Endothelial cell of umbilical vein (primary cell): Measurements from ENCODE around the gene PF4V1. TPM values are rescaled to one million over a fixed set of nuclear protein-coding genes. Genes with fewer than 3 reads are reported as not detected.

Experiments used
- BruUV-seq: library from RNA; stranded (reverse); fragments of 400-500 nt; replicated peaks from 2 replicates; lab custom pipeline; 2021; lab: Mats Ljungman, UMichigan
- CTCF ChIA-PET: fragments of 300-600, 350-600 bp; sonication (Branson Sonifier 250); formaldehyde crosslinking; loops from one replicate; lab custom pipeline; 2021; ENCODE audit warnings: antibody characterized with exemption, inconsistent platforms; lab: Charles Lee
- POLR2A ChIA-PET: fragments of 300-600, 350-600 bp; sonication (Branson Sonifier 250); formaldehyde crosslinking; loops from one replicate; lab custom pipeline; 2021; ENCODE audit warnings: antibody characterized with exemption, inconsistent platforms; lab: Charles Lee
- DNase-seq: peaks from one replicate; pipeline ENCODE4 v3.0.0-alpha.2; 2011; ENCODE audit warnings: low read depth, low spot score
- FAIRE-seq: peaks from 2 replicates; lab custom pipeline; 2011; peaks lifted over from hg19 to GRCh38; lab: Jason Lieb, UNC
- H2AFZ ChIP-seq: 2 replicates; pipeline ENCODE4 v1.6.0; 2012; ENCODE audit warnings: low read depth, low read length, control low read depth, inconsistent platforms
- H3K27ac ChIP-seq: 2 replicates; pipeline ENCODE4 v1.5.1; 2011; ENCODE audit warnings: low read depth, mild to moderate bottlenecking, control low read depth, low read length, moderate library complexity; ENCODE audit not compliant: insufficient read depth
- H3K27me3 ChIP-seq, 2 experiments: 2 replicates each; pipeline versions ENCODE4 v1.6.0 to v1.6.1; 2011; ENCODE audit warnings: low read length in 2 of 2, mixed read lengths in 1 of 2; ENCODE audit not compliant: control insufficient read depth in 2 of 2, insufficient read depth in 2 of 2
- H3K36me3 ChIP-seq, 2 experiments: 2 replicates in 1 of 2; 3 replicates in 1 of 2; pipeline ENCODE4 v1.5.1; 2011; ENCODE audit warnings: low read length in 2 of 2, mild to moderate bottlenecking in 1 of 2, moderate library complexity in 1 of 2; ENCODE audit not compliant: control insufficient read depth in 2 of 2, insufficient read depth in 2 of 2; ENCODE audit errors: extremely low read depth in 1 of 2
- H3K4me1 ChIP-seq: 3 replicates; pipeline ENCODE4 v1.5.1; 2011; ENCODE audit warnings: mild to moderate bottlenecking, low read length; ENCODE audit not compliant: control insufficient read depth, insufficient read depth; ENCODE audit errors: extremely low read depth
- H3K4me2 ChIP-seq: 2 replicates; pipeline ENCODE4 v1.6.1; 2011; ENCODE audit warnings: low read length, control low read depth, mixed read lengths; ENCODE audit not compliant: insufficient read depth
- H3K4me3 ChIP-seq, 3 experiments: fragments of 200-600 bp in 1 of 3; sonication (generic), shearing (Covaris generic) in 1 of 3; replicated peaks in 1 of 3; 2 replicates each; pipeline ENCODE4 v1.5.1; 2011 to 2016; ENCODE audit warnings: control low read depth in 3 of 3, low read length in 3 of 3, mild to moderate bottlenecking in 2 of 3, inconsistent platforms in 1 of 3, low read depth in 1 of 3, moderate library complexity in 1 of 3; ENCODE audit not compliant: insufficient read depth in 1 of 3
- H3K79me2 ChIP-seq: 2 replicates; pipeline ENCODE4 v1.6.0; 2012; ENCODE audit warnings: low read length, inconsistent platforms; ENCODE audit not compliant: control insufficient read depth, insufficient read depth
- H3K9ac ChIP-seq: replicated peaks from 2 replicates; pipeline ENCODE3; 2011; ENCODE audit warnings: low read length, control low read depth; ENCODE audit not compliant: insufficient read depth; ENCODE audit errors: extremely low read depth
- H3K9me1 ChIP-seq: replicated peaks from 3 replicates; pipeline ENCODE4 v1.6.0; 2011; ENCODE audit warnings: mild to moderate bottlenecking, low read length; ENCODE audit not compliant: control insufficient read depth, insufficient read depth; ENCODE audit errors: extremely low read depth
- H3K9me3 ChIP-seq: replicated peaks from 2 replicates; pipeline ENCODE4 v1.5.1; 2012; ENCODE audit warnings: low read length, inconsistent platforms; ENCODE audit not compliant: control insufficient read depth, insufficient read depth
- H4K20me1 ChIP-seq: replicated peaks from 2 replicates; pipeline ENCODE3; 2011; ENCODE audit warnings: mild to moderate bottlenecking, low read length; ENCODE audit not compliant: control insufficient read depth, insufficient read depth; ENCODE audit errors: extremely low read depth
- EZH2 ChIP-seq: IDR thresholded peaks from 2 replicates; pipeline ENCODE4 v1.6.1; 2012; ENCODE audit warnings: borderline replicate concordance, low read depth, mild to moderate bottlenecking, moderate library complexity, low read length, inconsistent platforms; ENCODE audit not compliant: severe bottlenecking
- FOS ChIP-seq: IDR thresholded peaks from 2 replicates; pipeline ENCODE4 v1.6.1; 2011; ENCODE audit warnings: mild to moderate bottlenecking, low read length, moderate library complexity, borderline replicate concordance; ENCODE audit not compliant: insufficient read depth
- GATA2 ChIP-seq: IDR thresholded peaks from 2 replicates; pipeline ENCODE4 v1.7.0; 2011; ENCODE audit warnings: low read depth, mild to moderate bottlenecking, moderate library complexity, mixed read lengths, low read length; ENCODE audit not compliant: insufficient read length, insufficient read depth
- JUN ChIP-seq: IDR thresholded peaks from 2 replicates; pipeline ENCODE4 v1.6.1; 2011; ENCODE audit warnings: borderline replicate concordance, low read depth; ENCODE audit not compliant: insufficient read length, insufficient read depth
- MYC ChIP-seq: IDR thresholded peaks from one replicate; pipeline ENCODE4 v1.6.1; 2011; ENCODE audit warnings: mild to moderate bottlenecking, low read depth, low read length
- POLR2A ChIP-seq: IDR thresholded peaks from 2 replicates; pipeline ENCODE4 v1.6.1; 2012; ENCODE audit warnings: low read depth, mild to moderate bottlenecking, control low read depth, low read length
- POLR2AphosphoS5 ChIP-seq: IDR thresholded peaks from 2 replicates; pipeline ENCODE4 v1.6.1; 2012; ENCODE audit warnings: low read depth, mild to moderate bottlenecking, control low read depth, low read length, moderate library complexity; ENCODE audit not compliant: insufficient read depth
- dilution Hi-C: fragments of 300-500 bp; cut with MboI; formaldehyde crosslinking; loops from one replicate; pipeline ENCODE4 v1.15.0; 2019; ENCODE audit warnings: low sequenced_read_pairs; ENCODE audit not compliant: extremely low pct_ligation_motif_present
- intact Hi-C: fragments of 100-400 bp; cut with micrococcal nuclease; formaldehyde crosslinking; loops from one replicate; pipeline ENCODE4 v1.10.0; 2022
- polyA plus RNA-seq, 4 experiments: library from polyadenylated mRNA; depleted of rRNA in 3 of 4; stranded (reverse) in 3 of 4; unstranded in 1 of 4; fragments of >200 nt; gene quantifications; 2 replicates each; pipeline versions ENCODE4 v1.2.1 to v1.2.3, GENCODE V29; 2011 to 2012; ENCODE audit warnings: missing spikeins in 1 of 4
- total RNA-seq: library from RNA; stranded (reverse); gene quantifications from 2 replicates; pipeline ENCODE4 v1.2.3, GENCODE V29; 2021
- TF ChIP-seq, protein P1 (sequence below), 2 donors: IDR thresholded peaks; 1 replicate in 1 of 2; 2 replicates in 1 of 2; pipeline ENCODE4 v1.5.1; 2011; ENCODE audit warnings: low read length in 2 of 2, mild to moderate bottlenecking in 2 of 2, moderate library complexity in 2 of 2, control low read depth in 1 of 2, inconsistent platforms in 1 of 2, low read depth in 1 of 2; ENCODE audit not compliant: insufficient read depth in 1 of 2; ENCODE audit errors: extremely low read depth in 1 of 2
- TF ChIP-seq, protein P2 (sequence below): IDR thresholded peaks from 2 replicates; pipeline ENCODE4 v1.6.1; 2011; ENCODE audit not compliant: insufficient read depth, insufficient read length

The PF4V1 gene
- total and polyA plus RNA-seq, 2 donors (not counting 3 experiments of a cell fraction or from before 2014, with no cell fraction given): not detected

GRCh38 chr4:73866246-73866645 is 13.2 kb downstream of the PF4V1 start:
- H3K4me3 ChIP-seq: no peak overlapping the region

GRCh38 chr4:73867783-73868182 is 14.7 kb downstream of the PF4V1 start:
- Histone ChIP-seq H3K4me3 (no peak overlapping the region), H4K20me1 (no peaks in the 10 kb centered on the region), H3K9me3 (no peaks in the 10 kb centered on the region), H3K79me2 (peaks cover 5% of the 10 kb centered on the region), H2AFZ (no peak overlapping the region), H3K4me1 (peaks cover 30% of the 10 kb centered on the region), H3K27me3 (no peaks in the 10 kb centered on the region), H3K9me1 (no peaks in the 10 kb centered on the region), H3K9ac (no peak overlapping the region), H3K4me2 (no peak overlapping the region), H3K27ac (no peak overlapping the region), H3K36me3 (no peaks in the 10 kb centered on the region)
- dilution Hi-C loops: no loop called here
- intact Hi-C loops: loop anchor here (2.0 to 10.0 kb wide), 2 partner anchors 55 to 227 kb away; partner anchors contain the start of gene CXCL2
- no peak for TF ChIP-seq MYC
- TF ChIP-seq, protein P1, sequence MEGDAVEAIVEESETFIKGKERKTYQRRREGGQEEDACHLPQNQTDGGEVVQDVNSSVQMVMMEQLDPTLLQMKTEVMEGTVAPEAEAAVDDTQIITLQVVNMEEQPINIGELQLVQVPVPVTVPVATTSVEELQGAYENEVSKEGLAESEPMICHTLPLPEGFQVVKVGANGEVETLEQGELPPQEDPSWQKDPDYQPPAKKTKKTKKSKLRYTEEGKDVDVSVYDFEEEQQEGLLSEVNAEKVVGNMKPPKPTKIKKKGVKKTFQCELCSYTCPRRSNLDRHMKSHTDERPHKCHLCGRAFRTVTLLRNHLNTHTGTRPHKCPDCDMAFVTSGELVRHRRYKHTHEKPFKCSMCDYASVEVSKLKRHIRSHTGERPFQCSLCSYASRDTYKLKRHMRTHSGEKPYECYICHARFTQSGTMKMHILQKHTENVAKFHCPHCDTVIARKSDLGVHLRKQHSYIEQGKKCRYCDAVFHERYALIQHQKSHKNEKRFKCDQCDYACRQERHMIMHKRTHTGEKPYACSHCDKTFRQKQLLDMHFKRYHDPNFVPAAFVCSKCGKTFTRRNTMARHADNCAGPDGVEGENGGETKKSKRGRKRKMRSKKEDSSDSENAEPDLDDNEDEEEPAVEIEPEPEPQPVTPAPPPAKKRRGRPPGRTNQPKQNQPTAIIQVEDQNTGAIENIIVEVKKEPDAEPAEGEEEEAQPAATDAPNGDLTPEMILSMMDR (IDR thresholded peaks at IDR 0.05; ENCODE audit: extremely low read depth in 1 of 2, insufficient read depth in 1 of 2, low read depth in 1 of 2, low read length in 2 of 2): no peak
- TF ChIP-seq, protein P2, sequence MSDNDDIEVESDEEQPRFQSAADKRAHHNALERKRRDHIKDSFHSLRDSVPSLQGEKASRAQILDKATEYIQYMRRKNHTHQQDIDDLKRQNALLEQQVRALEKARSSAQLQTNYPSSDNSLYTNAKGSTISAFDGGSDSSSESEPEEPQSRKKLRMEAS: no peak
- TF ChIP-seq GATA2: no peak
- no peak for TF ChIP-seq POLR2AphosphoS5
- TF ChIP-seq POLR2A: no peak
- TF ChIP-seq EZH2: no peak
- TF ChIP-seq JUN: no peak
- TF ChIP-seq FOS: no peak
- BruUV-seq: no TSS peak
- FAIRE-seq: no peak
- POLR2A ChIA-PET: no interaction called here
- CTCF ChIA-PET: interaction anchor here (1.4 to 2.5 kb wide), 8 partner anchors 15 to 267 kb away, joined by 4 to 12 read pairs (median 4); partner anchors contain the start of gene CXCL2
- DNase-seq: no peak

More at GRCh38 chr4:73866246-73866645, 13.2 kb downstream of the PF4V1 start:
- no peaks in the 10 kb centered on the region for H3K9me1 ChIP-seq
- H3K9me3 ChIP-seq: no peaks in the 10 kb centered on the region
- H3K36me3 ChIP-seq: no peaks in the 10 kb centered on the region
- TF ChIP-seq POLR2A: no peak
- no peak for TF ChIP-seq FOS
- POLR2A ChIA-PET: no interaction called here
- BruUV-seq: no TSS peak
- dilution Hi-C loops: no loop called here
- H3K4me1 ChIP-seq: peaks cover 21% of the 10 kb centered on the region
- H3K79me2 ChIP-seq: peaks cover 5% of the 10 kb centered on the region
- CTCF ChIA-PET: interaction anchor here (0.9 kb wide), 2 partner anchors 13 to 268 kb away, joined by 3 read pairs; no protein-coding TSS in a partner anchor
- DNase-seq (no peak), FAIRE-seq (no peak)
- H2AFZ ChIP-seq: no peak overlapping the region
- no peaks in the 10 kb centered on the region for H4K20me1 ChIP-seq
- no peaks in the 10 kb centered on the region for H3K27me3 ChIP-seq
- no peak overlapping the region for H3K27ac ChIP-seq
- no peak overlapping the region for H3K9ac ChIP-seq
- intact Hi-C loops: loop anchor here (10.0 kb wide), 1 partner anchor 229 kb away; the partner anchor contains the start of gene CXCL2
- no peak overlapping the region for H3K4me2 ChIP-seq
